HG02678 (cell line): Measurements from ENCODE around the gene CNGA4.
"Not testable (repeated sequence)": the region's sequence is repeated elsewhere in the genome, so short reads cannot be mapped to it uniquely, and the experiment has no call there.

Experiments used
- ATAC-seq: cut with Tn5 transposase; IDR thresholded peaks from one replicate; pipeline ENCODE4 v1.9.1; 2021; ENCODE audit warnings: mild to moderate bottlenecking, moderate library complexity; ENCODE audit not compliant: unreplicated experiment

CNGA4 gene

DNA sequence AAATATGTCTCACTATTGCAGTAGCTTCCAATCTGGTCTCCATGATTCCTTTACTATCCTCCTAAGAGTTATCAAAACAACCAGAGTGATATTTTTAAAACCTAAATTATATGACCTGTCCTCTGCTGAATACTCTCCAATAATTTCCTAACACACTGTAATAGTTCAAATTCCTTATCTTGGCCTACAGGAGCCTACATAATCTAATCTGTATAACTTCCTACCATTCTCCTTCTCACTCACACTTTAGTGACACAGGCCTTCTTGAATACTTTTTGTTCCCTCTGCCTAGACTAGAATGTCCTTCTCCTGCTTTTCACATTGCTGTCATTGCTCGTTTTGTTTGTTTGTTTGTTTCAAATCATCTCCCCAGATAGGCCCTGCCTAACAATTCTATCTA, 13.9 kb upstream of the CNGA4 start:
- no peak for ATAC-seq

DNA sequence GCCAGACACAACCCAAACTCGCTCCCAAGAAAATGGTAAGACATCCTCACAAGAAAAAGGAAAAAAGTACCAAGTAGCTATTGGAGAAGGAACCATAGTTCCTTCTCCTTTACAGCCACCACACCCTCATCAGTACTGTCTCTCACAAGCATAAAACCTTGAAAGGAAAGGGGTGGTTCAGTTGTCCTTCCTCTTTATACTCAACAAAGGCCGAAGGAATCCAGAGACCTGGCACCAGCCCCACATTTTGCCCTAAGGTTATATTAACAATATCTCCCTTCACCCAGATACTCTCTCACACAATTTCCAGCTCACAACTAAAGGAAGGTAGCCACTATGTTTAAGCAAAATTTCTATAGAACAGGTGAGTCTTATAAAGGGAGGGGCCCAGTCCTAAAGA, 13.0 kb upstream of the CNGA4 start:
- ATAC-seq: no peak

DNA sequence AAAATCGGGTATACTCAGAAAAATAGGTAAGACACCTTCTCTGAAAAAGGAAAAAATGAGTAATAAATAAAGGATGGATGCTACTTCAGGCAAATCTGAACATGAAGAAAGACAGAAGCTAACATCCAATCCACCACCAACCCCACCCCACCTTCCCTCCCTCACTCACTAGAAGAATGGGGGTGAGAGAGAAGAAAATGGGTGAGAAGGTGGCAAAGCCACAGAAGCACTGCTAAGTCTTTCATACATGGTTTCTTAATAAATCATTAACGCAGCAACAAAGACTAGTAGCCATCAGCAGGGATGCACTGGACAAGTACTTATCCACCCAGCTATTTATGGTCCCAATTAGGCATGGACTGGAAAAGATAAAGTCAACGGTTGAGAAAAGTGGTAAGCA, 10.4 kb upstream of the CNGA4 start:
- no peak for ATAC-seq

DNA sequence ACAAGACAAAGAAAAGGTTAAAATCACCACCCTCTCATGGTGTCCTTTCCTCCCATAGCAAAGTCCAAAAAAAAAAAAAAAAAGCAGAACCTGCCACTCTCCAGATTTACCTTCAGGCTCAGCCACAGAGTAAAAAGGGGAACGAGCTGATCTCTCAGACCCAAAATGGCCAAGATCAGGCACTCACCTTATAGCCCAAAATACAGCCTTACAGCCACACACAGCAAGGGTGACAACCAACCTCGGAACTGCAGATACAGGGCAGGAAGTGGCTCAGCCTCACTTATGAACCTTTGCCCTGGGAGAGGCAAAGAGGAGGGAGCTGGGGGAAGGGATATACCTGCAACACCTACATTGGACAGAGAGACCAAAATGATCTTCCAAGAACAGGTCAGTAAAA, 9.0 kb upstream of the CNGA4 start:
- no peak for ATAC-seq

DNA sequence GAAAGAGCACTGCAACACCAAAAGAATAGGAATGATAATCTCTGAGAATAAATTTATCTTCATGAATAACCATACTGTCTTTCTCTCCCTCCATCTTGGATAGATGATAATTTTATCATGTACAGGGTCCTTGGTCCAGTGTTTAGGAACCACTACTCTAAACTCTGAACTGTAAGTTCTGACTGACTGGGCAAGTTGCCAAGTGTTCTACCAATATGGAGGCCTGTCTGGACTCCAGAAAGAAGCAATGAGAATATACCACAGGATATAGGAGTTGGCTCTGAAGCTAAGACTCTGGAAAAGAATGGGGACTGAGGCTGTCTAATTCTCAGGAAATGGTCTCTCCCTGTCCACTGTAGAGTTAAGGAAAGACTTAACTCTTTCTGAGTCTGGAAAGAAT, 6.0 kb upstream of the CNGA4 start:
- no peak for ATAC-seq

DNA sequence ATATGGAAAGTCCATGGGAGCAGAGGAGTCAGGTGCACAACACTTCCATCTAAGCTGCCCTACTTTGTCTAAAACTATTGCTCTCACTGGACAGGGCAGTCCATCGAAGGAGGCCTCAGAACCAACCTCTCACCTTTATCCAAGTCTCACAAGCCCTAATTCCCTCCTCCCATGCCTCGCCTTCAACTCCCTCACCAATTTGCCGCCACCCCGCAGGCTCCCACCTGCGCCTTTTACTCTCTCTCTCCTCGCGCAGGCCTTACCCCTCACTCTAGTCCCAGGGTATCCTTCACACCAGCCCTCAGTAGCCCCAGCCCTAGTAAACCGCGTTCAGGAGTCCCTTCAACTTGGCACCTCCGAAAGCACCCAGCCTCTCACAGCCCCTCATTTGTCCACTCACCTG, 4.9 kb upstream of the CNGA4 start:
- no peak for ATAC-seq

DNA sequence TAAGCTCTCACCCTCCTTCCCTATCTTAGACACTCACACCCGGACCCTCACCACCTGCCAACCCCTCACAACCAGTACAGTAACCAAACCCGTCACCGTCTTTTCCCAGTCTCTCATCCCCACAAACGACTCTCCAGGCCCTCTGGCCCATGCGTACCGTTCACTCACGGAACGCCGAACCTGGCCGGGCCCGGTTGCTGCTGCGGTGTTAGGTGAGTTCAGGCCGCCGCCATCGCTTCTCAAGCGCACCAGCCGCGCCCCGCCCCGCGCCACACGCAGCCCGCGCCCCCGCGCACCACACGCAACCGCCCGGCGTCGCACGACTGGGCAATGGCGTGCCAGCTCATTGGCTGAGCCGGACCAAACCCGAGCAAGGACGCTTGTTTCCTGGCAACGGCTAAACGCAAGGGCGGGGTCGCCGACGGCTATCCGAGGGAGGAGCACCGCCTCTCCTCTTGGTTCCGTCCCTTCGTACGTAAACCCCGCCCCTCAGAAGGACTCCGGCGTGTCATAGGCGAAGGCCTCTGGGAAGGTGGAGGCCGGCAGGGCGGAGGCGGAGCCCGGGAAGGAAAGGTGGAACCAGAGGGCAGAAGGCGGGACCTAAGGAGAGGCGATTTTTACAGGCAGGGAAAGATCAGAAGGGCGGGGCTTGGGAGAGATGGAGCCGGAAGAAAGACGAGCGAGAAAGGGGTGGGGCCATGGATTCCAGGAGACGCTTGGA, 4.3 kb upstream of the CNGA4 start, which contains the start of gene FHIP1B:
TSS of gene FHIP1B (minus strand) at position 250 of the 721 bp plus-strand sequence. CDS start 10,120 bp downstream, outside the sequence.
- ATAC-seq: peak; percentile 93

DNA sequence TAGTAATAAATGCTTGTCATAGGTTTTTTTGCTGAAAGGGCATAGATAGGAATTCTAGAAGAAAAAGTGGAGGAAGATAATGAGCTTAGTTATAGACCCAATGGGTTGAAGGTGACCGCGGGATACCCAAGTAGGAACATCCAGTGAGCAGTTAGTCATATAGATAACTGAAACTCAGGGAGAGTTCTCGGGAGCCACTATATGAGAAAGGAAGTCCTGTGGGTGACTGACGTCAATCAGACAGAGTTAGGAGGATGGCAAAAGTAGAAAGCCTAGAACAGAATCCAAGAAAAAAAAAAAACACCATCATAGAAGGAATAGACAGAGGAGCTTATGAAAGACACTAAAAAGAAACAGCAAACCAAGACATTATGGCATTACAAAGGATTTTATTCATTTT, 1.6 kb upstream of the CNGA4 start:
- ATAC-seq: no peak

DNA sequence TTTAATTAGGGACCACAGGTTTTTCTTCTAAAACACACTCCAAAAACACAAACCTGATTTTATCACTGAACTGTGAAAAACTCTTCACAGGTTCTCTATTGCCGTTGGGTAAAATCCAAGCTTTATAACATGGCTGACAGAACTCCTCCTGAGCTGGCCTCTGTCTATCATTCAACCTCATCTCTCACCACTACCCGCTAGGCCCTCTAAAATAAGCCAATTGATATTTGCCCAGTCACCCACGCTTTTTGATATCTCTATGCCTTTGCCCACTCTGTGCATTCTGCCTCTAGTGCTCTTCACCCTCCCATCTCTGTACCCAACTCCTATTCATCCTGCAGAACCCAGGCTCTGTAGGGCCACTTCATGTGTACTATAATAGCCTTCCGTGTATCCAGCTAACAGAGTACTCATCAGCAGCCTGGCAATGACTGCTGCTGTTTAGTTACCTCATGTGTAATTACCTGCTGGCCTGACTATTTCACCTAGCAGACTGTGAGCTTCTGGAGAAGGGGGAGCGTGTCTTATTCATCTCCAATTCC, 1.1 kb upstream of the CNGA4 start:
- ATAC-seq: no peak

DNA sequence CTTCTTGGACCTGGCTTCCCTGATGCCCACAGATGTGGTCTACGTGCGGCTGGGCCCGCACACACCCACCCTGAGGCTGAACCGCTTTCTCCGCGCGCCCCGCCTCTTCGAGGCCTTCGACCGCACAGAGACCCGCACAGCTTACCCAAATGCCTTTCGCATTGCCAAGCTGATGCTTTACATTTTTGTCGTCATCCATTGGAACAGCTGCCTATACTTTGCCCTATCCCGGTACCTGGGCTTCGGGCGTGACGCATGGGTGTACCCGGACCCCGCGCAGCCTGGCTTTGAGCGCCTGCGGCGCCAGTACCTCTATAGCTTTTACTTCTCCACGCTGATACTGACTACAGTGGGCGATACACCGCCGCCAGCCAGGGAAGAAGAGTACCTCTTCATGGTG, 1.2 kb downstream of the CNGA4 start:
- ATAC-seq: no peak

DNA sequence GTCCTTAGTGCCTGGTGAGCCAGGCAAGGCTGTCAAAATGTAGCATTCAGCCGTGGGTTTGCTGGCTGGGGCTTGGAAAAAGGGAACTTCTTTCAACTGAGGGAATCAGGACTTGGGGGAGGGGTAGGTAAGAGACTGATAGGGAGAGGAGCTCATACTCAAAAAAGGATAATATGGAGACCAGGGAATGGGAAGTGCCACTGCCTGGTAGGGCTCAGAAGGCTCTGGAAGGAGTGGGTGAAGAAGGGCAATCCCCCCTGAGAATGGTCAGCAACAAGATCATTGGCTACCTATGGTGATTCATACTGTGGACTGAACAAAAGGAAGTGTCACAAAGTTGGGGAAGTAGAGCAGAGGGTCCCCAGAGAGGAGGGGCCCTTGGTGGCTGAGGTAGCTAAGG, 1.9 kb downstream of the CNGA4 start:
- ATAC-seq: no peak

DNA sequence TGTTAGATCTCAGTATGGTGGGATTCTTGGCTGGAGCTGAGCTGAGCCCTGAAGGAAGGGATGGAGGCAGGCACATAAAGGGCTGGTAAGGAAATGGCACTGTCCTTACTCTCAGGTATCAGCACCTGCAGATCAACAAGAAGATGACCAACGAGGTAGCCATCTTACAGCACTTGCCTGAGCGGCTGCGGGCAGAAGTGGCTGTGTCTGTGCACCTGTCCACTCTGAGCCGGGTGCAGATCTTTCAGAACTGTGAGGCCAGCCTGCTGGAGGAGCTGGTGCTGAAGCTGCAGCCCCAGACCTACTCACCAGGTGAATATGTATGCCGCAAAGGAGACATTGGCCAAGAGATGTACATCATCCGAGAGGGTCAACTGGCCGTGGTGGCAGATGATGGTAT, 2.4 kb downstream of the CNGA4 start:
- ATAC-seq: no peak

DNA sequence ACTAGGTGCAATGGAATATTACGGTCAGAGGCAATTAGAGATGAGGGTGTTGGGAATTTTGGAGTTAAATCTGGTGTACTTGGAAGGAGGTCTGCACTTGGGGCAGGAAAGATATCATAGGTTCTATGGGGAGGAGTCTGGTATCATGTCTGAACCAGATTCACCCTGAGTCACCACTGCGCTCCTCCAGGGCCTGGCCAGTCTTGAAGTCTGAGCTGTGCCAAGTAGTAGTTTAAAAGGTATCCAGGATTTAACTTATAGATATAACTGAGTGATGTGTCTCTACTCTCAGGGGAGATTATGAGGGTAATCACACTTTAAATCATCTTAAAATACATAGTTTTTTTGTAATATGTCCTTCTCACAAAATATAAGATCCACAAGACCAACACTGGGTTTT, 6.6 kb downstream of the CNGA4 start:
- no peak for ATAC-seq

DNA sequence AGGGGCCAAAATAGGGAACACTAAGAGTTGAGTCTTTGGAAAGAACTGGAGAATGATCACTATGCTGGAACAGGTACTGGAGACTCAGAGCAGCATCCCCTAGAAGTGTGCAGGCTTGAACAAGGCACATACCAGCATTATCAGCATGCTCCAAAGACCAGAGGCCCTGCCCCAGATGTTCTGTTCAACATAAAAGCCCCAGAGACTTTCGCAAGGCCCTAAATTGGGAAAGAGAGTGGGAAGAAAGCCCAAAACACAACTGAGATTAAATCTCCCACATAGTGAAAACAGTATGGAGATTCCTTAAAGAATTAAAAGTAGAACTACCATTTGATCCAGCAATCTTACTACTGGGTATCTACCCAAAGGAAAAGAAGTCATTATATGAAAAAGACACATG, 9.4 kb downstream of the CNGA4 start:
- ATAC-seq: no peak

DNA sequence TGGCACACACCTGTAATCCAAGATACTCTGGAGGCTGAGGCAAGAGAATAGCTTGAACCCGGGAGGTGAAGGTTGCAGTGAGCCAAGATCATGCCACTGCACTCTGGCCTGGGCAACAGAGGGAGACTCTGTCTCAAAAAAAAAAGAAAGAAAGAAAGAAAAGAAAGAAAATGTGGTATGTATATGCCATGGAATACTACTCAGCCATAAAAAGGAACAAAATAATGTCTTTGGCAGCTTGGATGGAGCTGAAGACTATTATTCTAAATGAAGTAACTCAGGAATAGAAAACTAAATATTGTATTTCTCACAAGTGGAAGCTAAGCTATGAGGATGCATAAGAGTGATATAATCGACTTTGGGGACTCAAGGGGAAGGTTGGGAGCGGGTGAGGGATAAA, 10.0 kb downstream of the CNGA4 start:
- ATAC-seq: not testable (repeated sequence)

DNA sequence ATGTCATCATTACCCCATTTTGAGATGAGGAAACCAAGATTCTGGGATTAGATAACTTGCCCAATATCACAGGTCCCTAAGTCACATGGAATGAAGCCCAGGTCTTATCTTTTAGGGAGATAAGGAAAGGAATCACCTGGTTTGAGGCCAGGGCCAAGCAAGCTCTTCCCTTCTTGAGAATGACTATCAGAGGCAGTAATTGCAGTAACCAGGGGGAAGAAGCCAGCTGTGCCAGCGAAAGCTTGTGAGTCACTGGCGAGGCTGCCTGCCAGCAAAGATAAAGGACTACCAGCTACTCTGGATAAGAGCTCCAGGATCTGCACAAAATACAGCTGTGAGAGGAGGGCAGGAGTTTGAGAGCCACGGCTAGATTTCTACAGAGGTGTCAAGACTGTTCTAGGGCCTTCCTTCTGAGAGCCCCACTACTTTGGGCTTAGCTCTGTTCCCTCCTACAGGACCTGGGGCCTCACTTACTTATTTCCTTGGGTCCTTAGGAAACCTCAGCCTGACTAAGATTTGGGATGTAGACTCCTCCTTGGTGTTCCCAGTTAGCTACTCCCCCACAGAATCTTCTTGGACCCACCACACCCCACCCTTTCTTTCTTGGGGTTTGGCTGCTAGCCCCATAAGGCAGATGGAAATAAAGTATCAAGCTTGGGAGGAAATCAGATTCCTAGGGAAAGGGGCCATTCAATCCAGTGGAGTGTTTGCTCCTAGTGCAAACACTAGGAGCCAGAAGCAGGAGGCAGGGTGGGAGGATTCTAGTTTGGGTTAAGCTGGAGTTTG, 11.1 kb downstream of the CNGA4 start:
- no peak for ATAC-seq

DNA sequence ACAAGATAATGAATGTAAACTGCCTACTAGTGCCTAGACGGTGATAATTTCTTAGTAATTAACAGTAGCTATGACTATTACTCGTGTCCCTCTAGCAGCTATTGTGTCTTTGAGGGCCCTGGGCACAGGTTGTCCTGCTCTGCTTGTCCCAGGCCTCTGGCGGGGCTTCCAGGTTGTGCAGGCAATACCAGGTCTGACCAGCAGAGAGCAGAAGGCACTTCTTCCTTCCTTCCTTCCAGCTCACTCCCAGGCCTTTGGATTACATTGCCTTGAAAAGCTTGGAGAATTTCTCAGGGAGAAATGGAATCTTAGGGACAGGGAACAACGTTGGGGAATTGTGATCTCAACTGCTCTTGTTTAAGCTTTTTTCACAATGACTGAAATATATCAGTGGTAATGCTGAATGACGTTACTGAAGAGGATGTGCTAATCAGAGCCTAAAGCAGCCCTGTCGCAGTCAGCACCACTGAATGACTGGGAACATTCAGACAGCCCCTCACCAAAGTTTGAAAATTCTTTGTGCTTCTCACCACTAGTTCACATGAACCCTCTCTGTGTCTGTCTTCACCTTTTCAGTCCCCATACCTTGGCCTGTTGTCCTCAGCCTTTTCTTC, 12.3 kb downstream of the CNGA4 start:
- peak; percentile 86 for ATAC-seq

DNA sequence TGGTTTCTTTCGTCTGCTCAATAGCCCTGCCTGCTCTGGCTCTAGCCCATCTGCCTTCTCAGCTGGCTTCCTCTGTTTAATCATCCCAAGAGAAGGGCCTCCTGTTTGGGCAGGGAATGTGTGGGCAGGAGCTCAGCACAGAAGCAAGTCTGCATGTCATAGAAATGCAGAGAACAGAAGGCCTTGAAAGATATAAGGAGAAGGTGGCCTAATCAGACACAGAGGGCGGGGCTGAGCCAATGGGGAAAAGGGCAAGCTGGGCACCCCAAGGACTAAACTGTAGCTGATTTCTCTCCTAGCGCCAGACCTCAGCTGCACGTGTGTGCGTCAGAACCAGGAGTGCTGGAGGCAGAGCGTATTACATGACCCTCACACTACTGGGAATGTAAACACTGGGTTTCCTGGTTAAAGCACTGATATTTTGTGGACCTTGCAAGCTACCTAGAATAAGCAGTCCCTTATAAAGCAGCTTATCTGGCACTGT, 13.1 kb downstream of the CNGA4 start:
- no peak for ATAC-seq

DNA sequence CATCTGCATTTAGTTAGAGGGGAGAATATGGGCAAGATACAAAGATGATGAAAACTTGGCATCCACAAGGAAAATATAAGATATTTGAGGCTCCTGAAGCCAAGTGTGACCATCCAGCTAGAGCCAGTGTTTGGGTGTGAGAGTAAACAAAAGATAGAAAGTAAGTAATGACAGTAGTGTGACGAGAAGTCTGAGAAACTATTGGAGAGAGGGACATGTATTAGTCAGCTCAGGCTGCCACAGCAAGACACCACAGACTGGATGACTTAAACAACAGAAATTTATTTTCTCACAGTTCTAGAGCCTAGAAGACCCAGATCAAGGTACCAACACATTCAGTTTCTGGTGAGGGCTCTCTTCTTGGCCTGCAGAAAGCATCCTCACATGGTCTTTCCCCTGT, 14.3 kb downstream of the CNGA4 start:
- no peak for ATAC-seq

DNA sequence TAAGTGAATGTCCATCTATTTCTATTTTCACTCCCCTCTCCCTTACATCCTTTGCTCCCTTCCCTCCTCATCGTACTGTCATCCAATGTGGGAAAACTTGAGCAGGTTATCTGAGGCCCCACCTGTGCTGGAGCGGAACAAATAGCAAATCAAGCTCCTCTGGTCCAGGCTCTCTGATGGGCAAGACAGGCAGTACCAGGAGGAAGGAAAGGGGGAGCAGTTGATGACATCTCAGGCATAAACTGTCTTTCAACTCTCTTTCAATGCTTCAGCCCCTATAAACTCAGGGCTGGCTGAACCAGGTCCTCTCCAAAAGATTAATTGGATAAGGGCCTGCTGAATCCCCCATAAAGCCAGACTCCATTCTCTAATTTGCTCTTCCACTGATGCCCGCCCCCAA, 19.3 kb downstream of the CNGA4 start:
- no peak for ATAC-seq

DNA sequence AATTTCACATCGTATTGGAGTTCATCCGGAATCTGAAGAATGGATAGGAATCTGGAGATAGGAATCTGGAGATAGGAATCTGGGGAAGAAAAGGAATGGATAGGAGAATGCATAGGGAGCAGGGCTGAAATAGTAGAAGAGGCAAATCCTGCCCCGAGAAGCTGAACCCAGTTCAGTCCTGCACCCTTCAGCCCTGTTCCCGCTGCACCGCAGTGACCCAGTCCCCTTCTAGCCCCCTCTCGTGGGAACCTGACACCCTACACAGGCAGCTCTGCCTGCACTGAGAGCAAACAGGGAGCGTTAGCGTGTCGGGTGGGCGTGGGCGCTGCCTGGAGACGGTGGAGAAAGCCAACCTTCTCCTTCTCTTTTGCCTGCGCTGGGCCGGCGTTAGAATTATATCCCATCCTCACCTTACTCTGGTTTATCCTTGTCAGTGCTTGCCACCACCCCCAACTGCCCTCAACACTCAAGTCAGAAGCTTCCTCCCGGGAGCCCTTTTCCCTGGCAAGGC, 19.7 kb downstream of the CNGA4 start:
- ATAC-seq: no peak
